SJSA1 (cell line): Measurements from ENCODE around the gene CDK13. TPM values are rescaled to one million over a fixed set of nuclear protein-coding genes. Genes with fewer than 3 reads are reported as not detected.
A peak's percentile ranks its signal among the peaks of the same experiment; 100 is the strongest.

Source experiments
- DNase-seq, 2 experiments: peaks; one replicate each; pipeline ENCODE4 v3.0.0-alpha.2; 2015 to 2020; ENCODE audit warnings: low spot score in 2 of 2, low read depth in 1 of 2
- H3K27ac ChIP-seq: fragments of 250-450 bp; sonication (Bioruptor Pico); 2 replicates; pipeline ENCODE4 v1.5.1; 2020; ENCODE audit warnings: mild to moderate bottlenecking, moderate library complexity
- H3K27me3 ChIP-seq: fragments of 250-450 bp; sonication (Bioruptor Pico); replicated peaks from 2 replicates; pipeline ENCODE4 v1.5.1; 2020; ENCODE audit warnings: mild to moderate bottlenecking, moderate library complexity
- H3K36me3 ChIP-seq: fragments of 250-450 bp; sonication (Bioruptor Pico); 2 replicates; pipeline ENCODE4 v1.5.1; 2020; ENCODE audit warnings: mild to moderate bottlenecking
- H3K4me1 ChIP-seq: fragments of 250-450 bp; sonication (Bioruptor Pico); replicated peaks from 2 replicates; pipeline ENCODE4 v1.6.1; 2021; ENCODE audit warnings: mild to moderate bottlenecking
- H3K4me3 ChIP-seq: fragments of 250-450 bp; sonication (Bioruptor Pico); 2 replicates; pipeline ENCODE4 v1.5.1; 2020; ENCODE audit warnings: mild to moderate bottlenecking
- H3K9me3 ChIP-seq: fragments of 250-450 bp; sonication (Bioruptor Pico); replicated peaks from 2 replicates; pipeline ENCODE4 v1.5.1; 2020; ENCODE audit warnings: mild to moderate bottlenecking
- total RNA-seq: library from RNA; depleted of rRNA; stranded (reverse); fragments of >200 nt; shearing (Covaris generic); gene quantifications from 2 replicates; pipeline ENCODE4 v1.2.3, GENCODE V29; 2014

Gene CDK13
- total RNA-seq, 1 experiment from 2014 or later = 37.8 TPM

- Histone ChIP-seq H3K36me3 (peaks cover 23% of the 10 kb centered on the region), H3K4me3 (no peak overlapping the region), H3K27me3 (no peaks in the 10 kb centered on the region), H3K4me1 (peaks cover 4% of the 10 kb centered on the region; the same call in 1 of the 2 replicates), H3K9me3 (no peaks in the 10 kb centered on the region), H3K27ac (no peak overlapping the region)
- no peak for DNase-seq
Measured at GRCh38 chr7:39954694-39955093, 4.6 kb downstream of the CDK13 start.

GRCh38 chr7:39958038-39958437, 8.0 kb downstream of the CDK13 start:
- H3K4me1 ChIP-seq = peaks cover 4% of the 10 kb centered on the region; the same call in 1 of the 2 replicates
- no peak for DNase-seq
- H3K36me3 ChIP-seq = peaks cover 4% of the 10 kb centered on the region
- H3K4me3 ChIP-seq = no peak overlapping the region
- no peaks in the 10 kb centered on the region for H3K27me3 ChIP-seq
- H3K9me3 ChIP-seq = no peaks in the 10 kb centered on the region
- H3K27ac ChIP-seq = no peak overlapping the region

DNA sequence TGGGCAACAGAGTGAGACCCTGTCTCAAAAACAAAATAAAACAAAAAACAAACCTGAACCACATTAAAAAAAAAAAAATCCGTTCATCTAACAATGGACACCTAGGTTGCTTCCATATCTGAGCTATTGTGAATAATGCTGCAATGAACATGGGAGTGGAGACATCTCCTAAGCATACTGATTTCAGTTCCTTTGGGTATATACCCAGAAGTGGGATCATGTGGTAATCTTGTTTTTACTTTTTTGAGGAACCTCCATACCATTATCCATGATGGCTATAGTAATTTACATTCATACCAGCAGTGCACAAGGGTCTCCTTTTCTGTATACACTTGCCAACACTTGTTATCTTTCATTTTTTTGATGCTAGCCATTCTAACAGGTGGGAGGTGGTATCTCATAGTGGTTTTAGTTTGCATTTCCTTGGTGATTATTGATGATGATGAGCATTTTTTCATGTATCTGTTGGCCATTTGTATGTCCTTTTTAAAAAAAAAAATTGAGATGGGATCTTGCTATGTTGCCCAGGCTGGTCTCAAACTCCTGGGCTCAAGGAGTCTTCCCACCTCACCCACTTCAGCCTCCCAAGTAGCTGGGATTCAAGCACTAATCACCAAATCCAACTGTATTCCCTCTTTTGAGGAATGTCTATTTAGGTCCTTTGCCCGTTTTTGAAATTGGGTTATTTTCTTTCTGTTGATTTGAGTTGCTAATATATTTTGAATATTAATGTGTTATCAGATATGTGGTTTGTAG, 17.5 kb downstream of the CDK13 start:
- DNase-seq = no peak
- Histone ChIP-seq H3K27me3 (no peaks in the 10 kb centered on the region), H3K27ac (no peak overlapping the region)

DNA sequence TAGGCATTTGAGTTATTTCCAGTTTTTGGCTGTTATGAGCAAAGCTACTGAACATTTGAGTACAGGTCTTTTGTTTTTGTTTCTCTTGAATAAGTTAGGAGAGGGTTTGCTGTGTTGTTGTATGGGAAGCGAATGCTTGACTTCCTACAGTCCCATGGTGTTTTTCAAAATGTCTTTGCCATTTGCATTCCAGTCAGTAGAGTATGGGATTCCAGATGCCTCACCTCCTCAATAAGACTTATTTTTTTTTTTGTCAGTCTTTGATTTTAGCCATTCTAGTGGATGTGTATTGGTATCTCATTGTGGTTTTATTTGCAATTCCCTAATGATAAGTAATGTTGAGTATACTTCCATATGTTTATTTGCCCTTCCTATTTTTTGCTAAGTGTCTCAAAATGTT, 19.4 kb downstream of the CDK13 start:
- H3K4me3 ChIP-seq = no peak overlapping the region
- H3K27ac ChIP-seq = no peak overlapping the region
- no peaks in the 10 kb centered on the region for H3K27me3 ChIP-seq
- H3K4me1 ChIP-seq = peaks cover 34% of the 10 kb centered on the region
- H3K36me3 ChIP-seq = no peaks in the 10 kb centered on the region
- no peaks in the 10 kb centered on the region for H3K9me3 ChIP-seq
- peak in 1 of 2 experiments; percentile 44 for DNase-seq

More for the DNA sequence above, 17.5 kb downstream of the CDK13 start:
- no peaks in the 10 kb centered on the region for H3K36me3 ChIP-seq
- H3K4me3 ChIP-seq = no peak overlapping the region
- no peaks in the 10 kb centered on the region for H3K9me3 ChIP-seq
- H3K4me1 ChIP-seq = peaks cover 34% of the 10 kb centered on the region

GRCh38 chr7:39971924-39972323, 21.9 kb downstream of the CDK13 start:
- Histone ChIP-seq H3K27me3 (no peaks in the 10 kb centered on the region), H3K36me3 (no peaks in the 10 kb centered on the region), H3K4me3 (no peak overlapping the region), H3K9me3 (no peaks in the 10 kb centered on the region), H3K4me1 (peaks cover 34% of the 10 kb centered on the region), H3K27ac (no peak overlapping the region)
- DNase-seq = no peak

GRCh38 chr7:39973801-39974200, 23.7 kb downstream of the CDK13 start:
- H3K9me3 ChIP-seq = no peaks in the 10 kb centered on the region
- no peak overlapping the region for H3K4me3 ChIP-seq
- H3K4me1 ChIP-seq = peaks cover 22% of the 10 kb centered on the region
- no peak for DNase-seq
- no peaks in the 10 kb centered on the region for H3K27me3 ChIP-seq
- H3K36me3 ChIP-seq = no peaks in the 10 kb centered on the region
- H3K27ac ChIP-seq = no peak overlapping the region

- Histone ChIP-seq H3K4me3 (no peak overlapping the region), H3K9me3 (no peaks in the 10 kb centered on the region), H3K4me1 (no peaks in the 10 kb centered on the region), H3K27me3 (no peaks in the 10 kb centered on the region), H3K36me3 (no peaks in the 10 kb centered on the region), H3K27ac (no peak overlapping the region)
- no peak for DNase-seq
Measured at GRCh38 chr7:39978230-39978934, 28.3 kb downstream of the CDK13 start.

DNA sequence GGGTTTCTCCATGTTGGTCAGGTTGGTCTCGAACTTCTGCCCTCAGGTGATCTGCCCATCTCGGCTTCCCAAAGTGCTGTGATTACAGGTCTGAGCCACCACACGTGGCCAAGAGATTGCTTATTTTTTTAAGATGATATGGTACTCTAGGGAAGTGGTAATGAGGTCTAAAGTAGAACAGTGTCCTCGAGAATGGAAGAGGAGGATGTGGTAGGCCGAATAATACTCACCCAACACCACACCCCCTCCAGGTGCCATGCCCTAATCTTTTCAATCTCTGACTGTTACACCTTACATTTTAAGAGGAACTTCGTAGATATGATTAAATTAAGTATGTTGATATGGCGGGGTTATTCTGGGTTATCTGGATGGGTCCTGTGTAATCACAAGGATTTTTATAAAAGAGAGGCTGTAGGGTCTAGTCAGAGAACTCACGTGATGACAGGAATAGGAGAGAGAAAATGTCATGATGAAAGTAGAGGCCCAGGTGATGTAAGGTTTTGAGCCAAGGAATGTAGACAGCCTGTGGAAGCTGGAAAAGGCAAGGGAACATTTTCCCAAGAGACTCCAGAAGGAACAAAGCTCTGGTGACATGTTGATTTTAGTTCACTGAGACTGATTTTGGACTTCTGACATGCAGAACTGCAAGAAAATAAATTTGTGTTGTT, 29.5 kb downstream of the CDK13 start:
- Histone ChIP-seq H3K36me3 (no peaks in the 10 kb centered on the region), H3K9me3 (no peaks in the 10 kb centered on the region), H3K4me1 (no peaks in the 10 kb centered on the region), H3K27ac (no peak overlapping the region), H3K27me3 (no peaks in the 10 kb centered on the region), H3K4me3 (no peak overlapping the region)
- no peak for DNase-seq

DNA sequence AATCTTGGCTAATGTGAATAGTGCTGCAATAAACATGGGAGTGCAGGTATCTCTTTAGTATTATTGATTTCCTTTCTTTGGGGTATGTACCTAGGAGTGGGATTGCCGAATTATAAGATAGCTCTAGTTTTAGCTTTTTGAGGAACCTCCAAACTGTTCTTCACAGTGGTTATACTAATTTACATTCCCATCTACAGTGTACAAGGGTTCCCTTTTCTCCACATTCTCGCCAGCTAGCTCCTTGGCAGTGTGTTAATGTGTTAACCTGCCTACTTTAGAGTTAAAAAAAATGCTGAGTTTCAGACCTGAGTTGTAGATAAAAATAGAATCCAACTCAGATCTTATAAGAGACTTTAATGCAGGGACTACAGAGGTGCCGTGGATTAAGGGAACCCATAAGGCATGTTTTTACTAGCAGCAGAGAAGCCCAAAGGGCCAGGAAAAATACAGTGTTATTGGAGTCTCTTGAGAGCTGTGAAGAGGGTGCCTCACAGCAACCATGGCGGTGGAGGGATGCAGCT, 35.4 kb downstream of the CDK13 start:
- no peak overlapping the region for H3K4me3 ChIP-seq
- H3K9me3 ChIP-seq = no peaks in the 10 kb centered on the region
- no peak overlapping the region for H3K27ac ChIP-seq
- H3K27me3 ChIP-seq = no peaks in the 10 kb centered on the region
- H3K4me1 ChIP-seq = no peaks in the 10 kb centered on the region
- H3K36me3 ChIP-seq = peaks cover 20% of the 10 kb centered on the region
- DNase-seq = no peak

GRCh38 chr7:39987641-39988347, 37.7 kb downstream of the CDK13 start:
- no peak overlapping the region for H3K4me3 ChIP-seq
- H3K27ac ChIP-seq = no peak overlapping the region
- H3K36me3 ChIP-seq = peaks cover 32% of the 10 kb centered on the region
- no peak for DNase-seq
- no peaks in the 10 kb centered on the region for H3K27me3 ChIP-seq
- H3K9me3 ChIP-seq = no peaks in the 10 kb centered on the region
- no peaks in the 10 kb centered on the region for H3K4me1 ChIP-seq

DNA sequence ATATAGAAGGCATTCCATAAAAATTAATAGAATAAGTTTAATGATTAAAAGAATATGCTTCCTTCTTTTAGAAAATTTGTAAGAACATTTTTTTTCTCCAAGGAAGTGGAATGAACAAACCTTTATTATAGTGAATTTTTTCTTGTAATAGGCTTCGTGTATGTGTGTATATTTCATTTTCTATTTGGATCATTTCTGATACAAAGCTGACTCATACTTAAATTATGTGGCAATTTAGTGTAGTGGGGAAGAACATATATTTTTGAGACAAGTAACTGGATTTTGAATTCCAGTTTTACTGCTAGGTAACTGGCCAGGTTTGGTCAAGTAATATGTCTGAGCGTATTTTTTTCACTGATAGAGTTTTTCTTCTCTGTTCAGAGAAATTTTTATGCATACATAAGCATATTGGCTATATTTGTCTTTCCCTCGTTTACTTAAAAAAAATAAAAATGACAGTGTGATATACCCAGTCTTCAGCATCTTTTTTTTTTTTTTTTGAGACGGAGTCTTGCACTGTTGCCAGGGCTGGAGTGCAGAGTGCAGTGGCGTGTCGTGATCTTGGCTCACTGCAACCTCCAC, 50.8 kb downstream of the CDK13 start:
- Histone ChIP-seq H3K4me1 (no peaks in the 10 kb centered on the region), H3K9me3 (no peaks in the 10 kb centered on the region), H3K27ac (no peak overlapping the region), H3K36me3 (peaks cover 13% of the 10 kb centered on the region), H3K4me3 (no peak overlapping the region), H3K27me3 (no peaks in the 10 kb centered on the region)
- no peak for DNase-seq

DNA sequence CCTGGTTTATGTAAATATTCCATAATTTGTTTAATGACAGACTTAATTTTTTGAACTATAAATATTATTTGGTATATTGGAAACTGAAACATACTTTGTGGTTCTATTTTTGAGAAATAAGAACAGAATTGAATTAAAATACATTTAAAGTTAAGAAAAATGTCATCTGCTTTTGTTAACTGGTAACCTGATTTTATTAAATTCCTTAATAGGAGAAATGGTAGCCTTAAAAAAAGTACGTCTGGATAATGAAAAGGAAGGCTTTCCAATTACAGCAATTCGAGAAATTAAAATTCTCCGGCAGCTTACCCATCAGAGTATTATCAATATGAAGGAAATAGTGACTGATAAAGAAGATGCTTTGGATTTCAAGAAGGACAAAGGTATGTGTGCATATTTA, 51.6 kb downstream of the CDK13 start:
- H3K4me3 ChIP-seq = no peak overlapping the region
- no peak overlapping the region for H3K27ac ChIP-seq
- H3K9me3 ChIP-seq = no peaks in the 10 kb centered on the region
- peaks cover 13% of the 10 kb centered on the region for H3K36me3 ChIP-seq
- H3K4me1 ChIP-seq = peaks cover under 1% of the 10 kb centered on the region
- no peak for DNase-seq
- no peaks in the 10 kb centered on the region for H3K27me3 ChIP-seq

- no peak overlapping the region for H3K27ac ChIP-seq
- H3K9me3 ChIP-seq = no peaks in the 10 kb centered on the region
- no peak overlapping the region for H3K4me3 ChIP-seq
- no peaks in the 10 kb centered on the region for H3K27me3 ChIP-seq
- peaks cover 20% of the 10 kb centered on the region for H3K4me1 ChIP-seq
- H3K36me3 ChIP-seq = peaks cover 13% of the 10 kb centered on the region
- no peak for DNase-seq
Measured at GRCh38 chr7:40003597-40003996, 53.5 kb downstream of the CDK13 start.
